Neural cell (in vitro differentiated cells): ENCODE results near the gene LRRC3. TPM values are rescaled to one million over a fixed set of nuclear protein-coding genes. Genes with fewer than 3 reads are reported as not detected.

ENCODE experiments used
- H2AFZ ChIP-seq: fragments of 200-600, 300-800 bp; sonication (generic), shearing (Covaris generic); 2 replicates; pipeline ENCODE4 v1.6.0; 2014; ENCODE audit warnings: low read depth, mild to moderate bottlenecking, antibody characterized with exemption, low read length, moderate library complexity
- H3F3A ChIP-seq: fragments of 200-600 bp; shearing (Covaris generic); 2 replicates; pipeline ENCODE4 v1.6.1; 2016; ENCODE audit warnings: mild to moderate bottlenecking, moderate library complexity, mixed read lengths, antibody characterized with exemption, low read length; ENCODE audit not compliant: insufficient read depth, poor library complexity, severe bottlenecking
- H3K27ac ChIP-seq: fragments of 200-600, 300-800 bp; sonication (generic), shearing (Covaris generic); 2 replicates; pipeline ENCODE4 v1.5.1; 2014; ENCODE audit warnings: mild to moderate bottlenecking, low read length, moderate library complexity
- H3K27me3 ChIP-seq: fragments of 300-800, 200-600 bp; sonication (generic), shearing (Covaris generic); 2 replicates; pipeline ENCODE4 v1.6.0; 2014; ENCODE audit warnings: mild to moderate bottlenecking, low read depth, low read length, moderate library complexity; ENCODE audit not compliant: insufficient read depth
- H3K36me3 ChIP-seq: fragments of 300-800, 200-600 bp; sonication (generic), shearing (Covaris generic); 2 replicates; pipeline ENCODE4 v1.5.1; 2014; ENCODE audit warnings: mild to moderate bottlenecking, antibody characterized with exemption, low read length, moderate library complexity; ENCODE audit not compliant: insufficient read depth
- H3K4me2 ChIP-seq: fragments of 300-800, 200-600 bp; sonication (generic), shearing (Covaris generic); 2 replicates; pipeline ENCODE4 v1.6.0; 2014; ENCODE audit warnings: mild to moderate bottlenecking, low read length
- H3K4me3 ChIP-seq: fragments of 300-800, 200-600 bp; sonication (generic), shearing (Covaris generic); 2 replicates; pipeline ENCODE4 v1.5.1; 2014; ENCODE audit warnings: mild to moderate bottlenecking, low read length, moderate library complexity
- H3K79me2 ChIP-seq: fragments of 200-600 bp; shearing (Covaris generic); replicated peaks from 2 replicates; pipeline ENCODE4 v1.6.0; 2014; ENCODE audit warnings: mild to moderate bottlenecking, low read length, moderate library complexity; ENCODE audit not compliant: insufficient read depth
- H3K9ac ChIP-seq: fragments of 300-800, 200-600 bp; sonication (generic), shearing (Covaris generic); 2 replicates; pipeline ENCODE4 v1.6.1; 2016; ENCODE audit warnings: mild to moderate bottlenecking, low read length, mixed read lengths
- H3K9me2 ChIP-seq: fragments of 200-600 bp; shearing (Covaris generic); 2 replicates; pipeline ENCODE4 v1.6.1; 2016; ENCODE audit warnings: mild to moderate bottlenecking, low read length, mixed read lengths; ENCODE audit not compliant: insufficient read depth
- H3K9me3 ChIP-seq: fragments of 200-600, 300-800 bp; sonication (generic), shearing (Covaris generic); 2 replicates; pipeline ENCODE4 v1.6.1; 2016; ENCODE audit warnings: mild to moderate bottlenecking, mixed run types, low read length, moderate library complexity, mixed read lengths
- H4K20me1 ChIP-seq: fragments of 200-600 bp; shearing (Covaris generic); 2 replicates; pipeline ENCODE4 v1.6.1; 2016; ENCODE audit warnings: mild to moderate bottlenecking, mixed run types; ENCODE audit not compliant: insufficient read depth
- CTCF ChIP-seq: fragments of 450-650 bp; IDR thresholded peaks from 2 replicates; pipeline ENCODE4 v1.5.1; 2014; ENCODE audit warnings: antibody characterized with exemption, mild to moderate bottlenecking, moderate library complexity; ENCODE audit not compliant: poor library complexity, severe bottlenecking
- EP300 ChIP-seq: fragments of 450-650 bp; conservative IDR thresholded peaks from 2 replicates; pipeline ENCODE4 v1.6.1; 2014; ENCODE audit warnings: antibody characterized with exemption, mild to moderate bottlenecking, moderate library complexity; ENCODE audit not compliant: poor library complexity, severe bottlenecking
- EZH2 ChIP-seq: fragments of 200-600, 300-800 bp; shearing (Covaris generic), sonication (generic); IDR thresholded peaks from 2 replicates; pipeline ENCODE4 v1.6.1; 2014; ENCODE audit warnings: antibody characterized with exemption, low read length, borderline replicate concordance, mild to moderate bottlenecking; ENCODE audit not compliant: insufficient read depth, poor library complexity, severe bottlenecking
- MXI1 ChIP-seq: fragments of 450-650 bp; conservative IDR thresholded peaks from 2 replicates; pipeline ENCODE4 v1.6.1; 2014; ENCODE audit warnings: antibody characterized with exemption, mild to moderate bottlenecking; ENCODE audit not compliant: poor library complexity, severe bottlenecking
- POLR2AphosphoS5 ChIP-seq: IDR thresholded peaks from 2 replicates; pipeline ENCODE4 v1.6.1; 2012
- RAD21 ChIP-seq: fragments of 450-650 bp; conservative IDR thresholded peaks from 2 replicates; pipeline ENCODE4 v1.6.1; 2014; ENCODE audit warnings: antibody characterized with exemption, mild to moderate bottlenecking, moderate library complexity
- REST ChIP-seq: IDR thresholded peaks from 2 replicates; pipeline ENCODE4 v1.6.1; 2012; ENCODE audit warnings: borderline replicate concordance
- SMC3 ChIP-seq: fragments of 450-650 bp; conservative IDR thresholded peaks from 2 replicates; pipeline ENCODE4 v1.6.1; 2014; ENCODE audit warnings: antibody characterized with exemption, mild to moderate bottlenecking, moderate library complexity; ENCODE audit not compliant: poor library complexity
- TAF1 ChIP-seq: IDR thresholded peaks from 2 replicates; pipeline ENCODE4 v1.6.1; 2012; ENCODE audit warnings: low read depth
- polyA plus RNA-seq: library from polyadenylated mRNA; depleted of rRNA; stranded (reverse); fragments of >200 nt; gene quantifications from 2 replicates; pipeline ENCODE4 v1.2.3, GENCODE V29; 2014

The LRRC3 gene
- polyA plus RNA-seq, 1 donor from 2014 or later, result 3.8 TPM

- Histone ChIP-seq H4K20me1 (no peaks in the 10 kb centered on the region), H3K27ac (no peak overlapping the region), H3K9me3 (no peaks in the 10 kb centered on the region), H3K27me3 (no peaks in the 10 kb centered on the region), H3K9me2 (no peaks in the 10 kb centered on the region), H2AFZ (no peak overlapping the region), H3K4me2 (no peak overlapping the region), H3F3A (no peaks in the 10 kb centered on the region), H3K9ac (no peak overlapping the region), H3K36me3 (no peaks in the 10 kb centered on the region), H3K79me2 (no peaks in the 10 kb centered on the region), H3K4me3 (no peak overlapping the region)
- TF ChIP-seq EZH2 (no peak), EP300 (no peak), REST (no peak), SMC3 (no peak), POLR2AphosphoS5 (no peak), CTCF (no peak), RAD21 (no peak), TAF1 (no peak), MXI1 (no peak)
Observed at GRCh38 chr21:44482581-44483287, 27.4 kb downstream of the LRRC3 start.

GRCh38 chr21:44483288-44484237 lies 28.3 kb downstream of the LRRC3 start:
- H3K36me3 ChIP-seq, result no peaks in the 10 kb centered on the region
- TF ChIP-seq EP300 (no peak), SMC3 (no peak), TAF1 (no peak), RAD21 (no peak), REST (no peak), POLR2AphosphoS5 (no peak), MXI1 (no peak), CTCF (no peak), EZH2 (no peak)
- H4K20me1 ChIP-seq, result no peaks in the 10 kb centered on the region
- H3K79me2 ChIP-seq, result no peaks in the 10 kb centered on the region
- no peaks in the 10 kb centered on the region for H3K27me3 ChIP-seq
- H3F3A ChIP-seq, result no peaks in the 10 kb centered on the region
- no peak overlapping the region for H3K9ac ChIP-seq
- H3K9me3 ChIP-seq, result no peaks in the 10 kb centered on the region
- no peak overlapping the region for H3K27ac ChIP-seq
- no peak overlapping the region for H2AFZ ChIP-seq
- no peak overlapping the region for H3K4me3 ChIP-seq
- no peak overlapping the region for H3K4me2 ChIP-seq
- H3K9me2 ChIP-seq, result no peaks in the 10 kb centered on the region
